KMS-11 (cell line): ENCODE results near the gene HYI.
"Not testable (repeated sequence)": the region's sequence is repeated elsewhere in the genome, so short reads cannot be mapped to it uniquely, and the experiment has no call there.

Source experiments
- H2AFZ ChIP-seq: fragments of 200-600 bp; sonication (generic); 2 replicates; pipeline ENCODE4 v1.6.1; 2016; ENCODE audit warnings: antibody characterized with exemption, mixed run types, low read depth
- H3K27ac ChIP-seq: fragments of 200-600 bp; sonication (generic); 2 replicates; pipeline ENCODE4 v1.6.1; 2016; ENCODE audit warnings: mild to moderate bottlenecking, mixed run types
- H3K27me3 ChIP-seq: fragments of 200-600 bp; sonication (generic); 2 replicates; pipeline ENCODE4 v1.6.1; 2017; ENCODE audit warnings: mild to moderate bottlenecking, low read depth, mixed run types, moderate library complexity; ENCODE audit not compliant: insufficient read depth
- H3K36me3 ChIP-seq: fragments of 200-600 bp; sonication (generic); 2 replicates; pipeline ENCODE4 v1.6.1; 2017; ENCODE audit warnings: mild to moderate bottlenecking, mixed run types; ENCODE audit not compliant: insufficient read depth
- H3K4me1 ChIP-seq: fragments of 200-600 bp; sonication (generic); 2 replicates; pipeline ENCODE4 v1.6.1; 2016; ENCODE audit warnings: mild to moderate bottlenecking, low read depth, mixed run types; ENCODE audit not compliant: poor library complexity, severe bottlenecking
- H3K4me2 ChIP-seq: fragments of 200-600 bp; sonication (generic); 2 replicates; pipeline ENCODE4 v1.7.0; 2016; ENCODE audit warnings: mild to moderate bottlenecking, mixed run types
- H3K4me3 ChIP-seq: fragments of 200-600 bp; sonication (generic); IDR thresholded peaks from 2 replicates; pipeline ENCODE4 v1.6.1; 2017; ENCODE audit warnings: low read depth, low read length, mixed read lengths; ENCODE audit not compliant: insufficient read depth
- H3K79me2 ChIP-seq: fragments of 200-600 bp; sonication (generic); 2 replicates; pipeline ENCODE4 v1.6.1; 2016; ENCODE audit warnings: low read depth, mixed run types; ENCODE audit not compliant: insufficient read depth
- H3K9ac ChIP-seq: fragments of 200-600 bp; sonication (generic); 2 replicates; pipeline ENCODE4 v1.6.1; 2016; ENCODE audit warnings: mild to moderate bottlenecking, mixed run types
- H4K20me1 ChIP-seq: fragments of 200-600 bp; sonication (generic); 2 replicates; pipeline ENCODE4 v1.6.1; 2016; ENCODE audit warnings: mild to moderate bottlenecking, mixed run types; ENCODE audit not compliant: insufficient read depth
- TF ChIP-seq, protein P1 (sequence below): fragments of 200-600 bp; sonication (generic); conservative IDR thresholded peaks from 2 replicates; pipeline ENCODE4 v1.6.1; 2017; ENCODE audit warnings: low read depth, mild to moderate bottlenecking, antibody characterized with exemption, low read length, moderate library complexity, mixed read lengths

HYI gene

DNA sequence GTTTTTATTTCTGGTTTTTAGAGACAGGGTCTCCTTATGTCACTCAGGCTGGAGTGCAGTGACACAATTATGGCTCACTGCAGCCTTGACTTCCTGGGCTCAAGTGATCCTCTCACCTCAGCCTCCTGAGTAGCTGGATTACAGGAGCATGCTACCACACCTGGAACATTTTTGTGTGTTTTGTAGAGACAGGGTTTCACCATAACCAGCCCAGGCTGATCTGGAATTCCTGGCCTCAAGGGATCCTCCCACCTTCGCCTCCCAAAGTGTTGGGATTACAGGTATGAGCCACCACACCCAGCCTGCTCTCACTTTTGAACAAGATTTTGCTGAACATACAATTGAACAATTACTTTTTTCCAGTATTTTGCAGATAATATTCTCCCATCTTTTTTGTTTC is 24.0 kb upstream of the HYI start:
- Histone ChIP-seq H3K4me2 (no peak overlapping the region), H3K27ac (no peak overlapping the region)
- TF ChIP-seq, protein P1, sequence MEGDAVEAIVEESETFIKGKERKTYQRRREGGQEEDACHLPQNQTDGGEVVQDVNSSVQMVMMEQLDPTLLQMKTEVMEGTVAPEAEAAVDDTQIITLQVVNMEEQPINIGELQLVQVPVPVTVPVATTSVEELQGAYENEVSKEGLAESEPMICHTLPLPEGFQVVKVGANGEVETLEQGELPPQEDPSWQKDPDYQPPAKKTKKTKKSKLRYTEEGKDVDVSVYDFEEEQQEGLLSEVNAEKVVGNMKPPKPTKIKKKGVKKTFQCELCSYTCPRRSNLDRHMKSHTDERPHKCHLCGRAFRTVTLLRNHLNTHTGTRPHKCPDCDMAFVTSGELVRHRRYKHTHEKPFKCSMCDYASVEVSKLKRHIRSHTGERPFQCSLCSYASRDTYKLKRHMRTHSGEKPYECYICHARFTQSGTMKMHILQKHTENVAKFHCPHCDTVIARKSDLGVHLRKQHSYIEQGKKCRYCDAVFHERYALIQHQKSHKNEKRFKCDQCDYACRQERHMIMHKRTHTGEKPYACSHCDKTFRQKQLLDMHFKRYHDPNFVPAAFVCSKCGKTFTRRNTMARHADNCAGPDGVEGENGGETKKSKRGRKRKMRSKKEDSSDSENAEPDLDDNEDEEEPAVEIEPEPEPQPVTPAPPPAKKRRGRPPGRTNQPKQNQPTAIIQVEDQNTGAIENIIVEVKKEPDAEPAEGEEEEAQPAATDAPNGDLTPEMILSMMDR: no peak

GRCh38 chr1:43475611-43476401 is 22.1 kb upstream of the HYI start:
- H3K4me1 ChIP-seq, H2AFZ ChIP-seq, H3K4me2 ChIP-seq, H4K20me1 ChIP-seq, H3K9ac ChIP-seq, H3K36me3 ChIP-seq, H3K79me2 ChIP-seq, H3K27ac ChIP-seq, H3K4me3 ChIP-seq, H3K27me3 ChIP-seq: not testable (repeated sequence)

More for the DNA sequence above, 24.0 kb upstream of the HYI start:
- no peak overlapping the region for H2AFZ ChIP-seq
- H3K36me3 ChIP-seq: no peaks in the 10 kb centered on the region
- no peaks in the 10 kb centered on the region for H3K79me2 ChIP-seq
- H3K9ac ChIP-seq: no peak overlapping the region
- H3K27me3 ChIP-seq: no peaks in the 10 kb centered on the region
- no peaks in the 10 kb centered on the region for H4K20me1 ChIP-seq
- H3K4me3 ChIP-seq: no peak overlapping the region
- H3K4me1 ChIP-seq: no peaks in the 10 kb centered on the region

DNA sequence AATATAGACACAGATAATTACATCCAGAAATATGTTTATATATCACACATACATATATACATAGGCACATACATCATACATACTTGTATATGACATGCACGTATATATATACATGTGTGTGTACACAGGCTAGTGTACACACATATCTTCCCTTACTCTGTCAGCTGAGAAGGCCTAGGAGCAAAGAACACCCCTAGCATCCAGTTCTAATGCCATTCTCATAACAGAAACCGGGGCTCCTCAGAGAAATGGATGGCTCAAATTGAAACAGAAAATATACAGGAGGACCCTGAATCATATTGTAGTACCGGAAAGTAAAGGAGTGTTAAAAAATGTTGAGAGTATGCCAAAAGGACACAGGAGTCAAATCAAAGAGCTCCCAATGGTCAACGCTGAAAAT is 19.7 kb upstream of the HYI start:
- H3K79me2 ChIP-seq: no peaks in the 10 kb centered on the region
- H3K27me3 ChIP-seq: no peaks in the 10 kb centered on the region
- H3K4me2 ChIP-seq: no peak overlapping the region
- H3K9ac ChIP-seq: no peak overlapping the region
- H3K36me3 ChIP-seq: no peaks in the 10 kb centered on the region
- no peak overlapping the region for H3K4me3 ChIP-seq
- H3K27ac ChIP-seq: no peak overlapping the region
- no peaks in the 10 kb centered on the region for H3K4me1 ChIP-seq
- TF ChIP-seq, protein P1: no peak
- no peaks in the 10 kb centered on the region for H4K20me1 ChIP-seq
- no peak overlapping the region for H2AFZ ChIP-seq

DNA sequence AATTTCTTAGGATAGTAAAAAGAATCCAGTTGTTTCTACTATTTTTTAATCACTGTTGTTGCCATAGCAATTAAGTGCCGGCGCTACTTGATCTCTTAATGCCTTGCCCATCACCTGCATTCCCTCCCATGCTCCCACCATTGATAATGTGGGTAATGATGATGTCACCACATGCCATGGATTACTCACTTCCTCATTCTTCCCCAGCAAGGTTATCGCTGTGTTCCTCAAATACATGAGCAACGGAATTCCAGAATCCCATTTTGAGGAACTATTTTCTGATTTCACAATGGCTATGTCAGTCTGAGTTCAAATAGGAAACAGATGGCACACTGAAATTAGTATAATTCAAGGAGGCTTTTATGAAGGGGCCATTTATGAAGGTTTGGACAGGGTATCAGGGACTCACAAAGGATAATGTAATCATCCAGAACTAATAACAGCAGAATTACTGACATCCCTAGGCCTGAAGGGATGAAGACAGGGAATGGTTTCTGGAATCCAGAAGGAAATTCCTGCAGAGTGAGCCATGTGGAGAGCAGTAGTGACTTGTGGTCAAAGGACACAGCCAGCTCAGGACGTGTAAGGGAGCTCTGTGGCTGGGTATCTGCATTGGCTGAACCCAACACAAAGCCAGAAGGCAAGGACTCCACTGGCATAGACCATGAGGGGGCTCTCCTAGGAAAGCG is 18.9 kb upstream of the HYI start:
- not testable (repeated sequence) for H3K27ac ChIP-seq, H3K27me3 ChIP-seq, H3K79me2 ChIP-seq, H3K9ac ChIP-seq, H3K4me2 ChIP-seq, H4K20me1 ChIP-seq, H3K4me3 ChIP-seq, H3K4me1 ChIP-seq, H2AFZ ChIP-seq, H3K36me3 ChIP-seq

DNA sequence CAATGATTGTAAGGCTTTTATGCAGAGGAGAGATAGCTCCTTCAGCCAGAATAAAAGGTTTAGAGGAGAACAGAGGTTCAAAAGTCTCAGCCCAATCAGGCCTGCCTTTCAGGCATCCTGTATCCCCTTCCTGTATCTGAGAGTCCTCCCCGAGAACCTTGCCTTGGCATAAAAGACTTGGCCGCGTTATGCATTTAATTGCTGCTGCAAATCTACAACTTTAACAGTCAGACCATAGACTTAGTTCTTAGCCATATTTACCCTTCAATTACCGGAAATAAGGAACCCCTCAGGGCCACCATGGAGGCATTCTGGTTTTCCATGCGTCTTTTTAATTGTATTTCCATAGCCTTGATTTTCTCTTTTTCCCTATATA is 18.3 kb upstream of the HYI start:
- Histone ChIP-seq H3K27ac (no peak overlapping the region), H3K9ac (no peak overlapping the region), H3K4me1 (no peaks in the 10 kb centered on the region), H2AFZ (no peak overlapping the region), H3K27me3 (no peaks in the 10 kb centered on the region), H4K20me1 (no peaks in the 10 kb centered on the region), H3K36me3 (no peaks in the 10 kb centered on the region), H3K79me2 (no peaks in the 10 kb centered on the region), H3K4me3 (no peak overlapping the region), H3K4me2 (no peak overlapping the region)
- TF ChIP-seq, protein P1: no peak
